GM19351 (cell line): ENCODE measurements around the gene MAMDC4.
A peak's percentile ranks its signal among the peaks of the same experiment; 100 is the strongest.
"Not testable (repeated sequence)": the region's sequence is repeated elsewhere in the genome, so short reads cannot be mapped to it uniquely, and the experiment has no call there.

Experiments
- ATAC-seq: cut with Tn5 transposase; IDR thresholded peaks from one replicate; pipeline ENCODE4 v1.9.1; 2021; ENCODE audit warnings: mild to moderate bottlenecking, moderate library complexity; ENCODE audit not compliant: unreplicated experiment

Gene MAMDC4

GRCh38 chr9:136860529-136860928 is 8.4 kb downstream of the MAMDC4 start:
- ATAC-seq = no peak

DNA sequence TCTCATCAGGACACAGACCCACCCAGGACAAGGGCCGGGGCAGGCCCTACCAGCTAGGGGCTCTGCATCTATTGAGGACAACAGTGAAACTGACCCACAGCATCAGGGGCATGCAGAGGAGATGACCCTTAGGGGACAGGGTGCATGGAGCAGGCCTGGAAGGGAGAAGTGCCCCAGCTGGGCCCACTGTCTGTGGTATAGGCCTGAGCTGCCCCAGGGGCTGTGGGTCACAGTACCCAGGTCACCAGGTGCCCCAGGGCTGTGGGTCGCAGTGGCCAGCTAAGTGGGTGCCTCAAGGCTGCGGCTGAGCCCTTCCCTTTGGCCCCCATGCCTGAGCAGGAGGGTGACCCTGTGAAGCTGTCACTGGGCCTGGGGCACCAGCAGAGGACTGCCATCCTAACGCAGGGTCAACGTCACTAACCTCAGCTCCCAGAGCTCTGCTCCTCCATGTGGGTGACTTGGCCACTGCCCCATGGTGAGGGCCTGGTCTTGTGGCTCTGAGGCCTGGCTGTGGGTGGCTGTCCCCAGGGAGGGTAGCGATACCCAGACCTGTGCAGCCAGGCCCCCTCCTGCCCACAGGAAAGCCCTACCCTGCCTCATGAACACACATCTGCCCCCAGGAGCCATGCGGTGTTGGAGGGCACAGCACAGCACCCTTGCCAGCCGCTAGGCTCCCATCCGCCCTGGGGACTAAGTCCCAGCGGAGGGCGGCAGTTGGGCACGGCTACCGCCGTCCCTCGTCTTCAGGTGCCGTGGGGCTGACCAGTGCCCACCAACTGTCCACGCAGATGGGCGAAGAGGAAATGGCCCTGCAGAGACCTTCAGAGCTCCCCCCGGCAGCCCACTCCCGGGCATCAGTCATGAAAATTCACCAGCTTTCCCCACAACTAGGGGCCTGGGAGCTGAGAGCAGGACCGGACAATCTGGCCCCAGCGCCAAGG is 9.1 kb downstream of the MAMDC4 start:
- no peak for ATAC-seq

DNA sequence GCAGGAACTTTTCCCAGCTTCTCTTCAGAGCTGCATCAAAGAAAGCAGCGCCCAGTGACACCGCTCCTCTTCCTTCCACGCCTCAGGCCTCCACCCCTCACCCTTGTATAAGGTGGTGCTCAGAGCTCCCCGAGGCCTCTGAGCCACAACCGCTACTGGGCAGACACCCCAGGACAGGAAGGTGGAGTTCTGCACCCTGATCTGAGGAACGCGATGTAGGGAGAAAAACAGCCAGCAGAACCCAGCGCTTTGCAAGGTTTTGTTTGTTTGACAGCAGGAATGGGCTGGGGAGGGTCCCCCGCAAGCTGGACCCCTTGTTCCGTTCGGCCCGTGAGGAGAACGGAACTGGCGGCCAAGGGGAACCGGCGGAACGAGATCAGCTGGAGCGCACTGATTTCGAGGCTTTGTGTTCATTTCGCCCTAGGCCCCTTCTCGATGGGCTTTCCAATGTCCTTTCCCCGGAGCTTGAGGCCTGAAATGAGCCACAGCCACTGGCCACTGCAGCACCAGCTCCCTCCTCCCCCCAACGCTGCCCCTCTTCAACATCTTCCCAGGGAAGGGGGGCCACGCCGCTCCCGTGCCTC is 9.8 kb downstream of the MAMDC4 start:
- ATAC-seq = no peak

DNA sequence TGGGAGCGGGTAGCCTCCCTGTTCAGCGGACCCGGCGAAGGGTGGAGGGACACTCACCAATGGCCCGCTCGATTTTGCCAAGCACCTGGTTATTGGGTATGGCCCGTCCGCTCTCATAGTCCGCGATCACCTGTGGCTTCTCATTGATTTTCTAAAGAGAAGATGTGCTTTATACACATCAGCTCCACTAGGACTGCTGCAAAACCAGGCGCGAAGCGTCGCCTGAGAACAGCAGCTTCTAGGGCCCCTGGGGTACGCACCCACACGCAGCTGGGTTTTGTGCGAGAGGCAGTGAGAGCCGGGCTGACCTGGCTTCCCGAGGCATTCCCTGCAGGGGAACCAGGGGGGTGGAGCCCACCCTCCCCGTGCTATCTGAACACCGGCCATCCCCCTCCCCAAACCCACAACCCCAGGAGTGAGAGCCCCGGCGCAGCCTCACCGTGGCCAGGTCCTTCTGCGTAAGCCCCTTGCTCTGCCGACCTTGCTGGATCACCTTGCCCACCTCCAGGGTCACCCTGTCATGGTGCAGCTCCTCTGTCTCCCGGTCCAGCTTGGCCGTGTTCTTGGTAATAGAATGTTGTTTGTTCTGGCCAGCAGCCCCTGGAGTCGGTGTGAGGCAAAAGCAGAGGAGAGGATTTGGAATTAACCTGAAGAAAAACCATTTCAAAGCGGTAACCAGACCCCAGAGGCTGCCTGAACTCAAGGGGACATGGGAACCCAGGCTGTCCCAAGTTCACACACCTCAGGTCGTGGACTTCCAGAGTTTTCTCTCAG is 10.9 kb downstream of the MAMDC4 start:
- ATAC-seq = no peak

DNA sequence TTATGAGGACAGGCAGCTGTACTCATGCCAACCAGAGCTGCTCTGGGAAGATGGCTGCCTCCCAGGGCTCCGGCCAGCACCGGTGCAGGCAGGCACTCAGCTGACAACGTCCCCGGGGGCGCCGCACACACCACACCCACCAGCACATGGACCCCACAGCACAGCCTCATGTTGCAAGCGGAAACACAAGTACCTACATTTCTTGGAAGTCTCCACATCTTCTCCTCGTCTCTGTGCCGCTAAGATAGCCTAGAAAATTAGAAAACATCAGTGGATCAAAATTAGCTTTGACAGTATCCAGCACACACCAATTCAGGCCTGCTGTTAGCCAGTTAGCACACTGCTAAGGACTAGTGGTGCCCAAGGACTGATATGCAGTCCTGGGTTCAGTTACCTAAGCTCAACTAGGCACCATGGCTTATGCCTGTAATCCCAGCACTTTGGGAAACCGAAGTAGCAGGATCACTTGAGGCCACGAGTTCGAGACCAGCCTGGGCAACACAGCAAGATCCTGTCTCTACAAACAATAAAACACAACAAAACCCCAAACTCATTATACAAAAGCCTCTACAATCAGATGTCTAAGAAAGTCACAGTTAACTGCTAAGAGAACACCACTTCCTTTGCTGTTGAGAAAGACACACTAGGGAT is 11.6 kb downstream of the MAMDC4 start:
- no peak for ATAC-seq

DNA sequence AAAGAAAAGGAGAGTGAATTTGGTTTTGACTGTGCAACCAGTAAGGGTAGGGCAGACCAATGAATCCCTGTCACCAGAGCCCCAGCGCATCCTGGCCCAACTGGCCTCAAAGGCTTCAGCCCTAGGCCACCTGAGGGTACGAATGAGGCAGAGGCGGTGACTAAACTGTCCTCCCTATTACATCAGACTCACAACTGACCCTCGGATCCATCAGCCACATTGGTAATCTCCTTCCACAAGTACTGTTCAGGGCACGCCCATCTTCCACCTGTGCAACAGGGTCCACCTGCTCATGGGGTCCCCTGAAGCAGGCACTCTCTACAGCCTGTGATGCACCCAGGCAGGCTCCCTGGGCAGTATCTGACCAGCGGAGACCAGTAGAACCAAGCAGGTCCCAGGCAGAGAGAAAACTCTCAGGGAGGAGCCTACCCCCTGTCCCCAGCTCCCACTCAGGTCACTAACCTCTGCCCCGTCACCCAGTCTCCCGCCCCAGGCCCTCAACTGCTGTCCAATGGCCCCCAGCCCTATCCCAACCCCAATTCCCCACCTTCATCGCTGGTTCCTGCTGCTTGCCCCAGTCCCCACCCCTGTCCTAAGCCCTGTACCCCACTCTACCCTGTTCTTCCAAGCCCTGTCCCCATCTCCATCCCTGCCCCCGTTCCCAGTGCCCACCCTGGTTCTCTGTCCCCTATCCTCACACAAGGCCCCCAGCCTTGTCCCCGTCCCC is 13.1 kb downstream of the MAMDC4 start:
- ATAC-seq = no peak

GRCh38 chr9:136865768-136866103 is 13.6 kb downstream of the MAMDC4 start:
- ATAC-seq = peak; percentile 17

GRCh38 chr9:136866898-136867421 is 14.8 kb downstream of the MAMDC4 start:
- not testable (repeated sequence) for ATAC-seq

GRCh38 chr9:136867480-136867879 is 15.3 kb downstream of the MAMDC4 start:
- ATAC-seq = no peak

- no peak for ATAC-seq
Measured at GRCh38 chr9:136867917-136868316, 15.8 kb downstream of the MAMDC4 start.

- ATAC-seq = no peak
Measured at GRCh38 chr9:136868644-136869043, 16.5 kb downstream of the MAMDC4 start.

DNA sequence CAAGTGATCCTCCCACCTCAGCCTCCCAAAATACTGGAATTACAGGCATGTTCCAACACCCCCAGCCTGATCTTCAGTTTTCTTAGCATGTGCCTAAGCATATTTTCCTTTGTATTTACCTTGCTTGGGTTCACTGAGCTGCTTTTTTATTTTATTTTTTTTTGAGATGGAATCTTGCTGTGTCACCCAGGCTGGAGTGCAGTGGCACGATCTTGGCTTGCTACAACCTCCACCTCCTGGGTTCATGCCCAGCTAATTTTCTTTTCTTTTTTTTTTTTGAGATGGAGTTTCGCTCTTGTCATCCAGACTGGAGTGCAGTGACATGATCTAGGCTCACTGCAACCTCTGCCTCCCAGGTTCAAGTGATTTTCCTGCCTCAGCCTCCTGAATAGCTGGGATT is 17.5 kb downstream of the MAMDC4 start:
- ATAC-seq = not testable (repeated sequence)

- ATAC-seq = no peak
Measured at GRCh38 chr9:136875155-136875554, 23.0 kb downstream of the MAMDC4 start.

- ATAC-seq = no peak
Measured at GRCh38 chr9:136876476-136876875, 24.3 kb downstream of the MAMDC4 start.

DNA sequence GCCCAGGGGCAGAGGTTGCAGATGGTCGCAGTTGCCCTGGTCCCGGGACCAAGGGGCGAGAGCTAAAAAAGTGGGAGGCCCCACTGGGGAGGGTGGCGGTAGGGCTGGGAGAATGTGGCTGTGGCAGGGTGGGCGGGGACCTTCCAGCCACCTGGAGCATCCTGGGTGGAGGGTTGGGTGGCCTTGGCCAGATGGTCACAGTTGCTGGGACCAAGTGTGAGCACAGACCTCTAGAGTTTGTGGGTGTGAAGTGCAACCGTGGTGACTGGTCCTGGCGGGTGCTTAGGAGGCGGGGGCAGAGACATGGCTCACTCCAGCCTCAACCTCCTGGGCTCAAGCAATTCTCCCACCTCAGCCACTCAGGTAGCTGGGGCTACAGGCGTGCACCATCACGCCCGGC is 28.5 kb downstream of the MAMDC4 start:
- no peak for ATAC-seq

- no peak for ATAC-seq
Measured at GRCh38 chr9:136881691-136882108, 29.6 kb downstream of the MAMDC4 start.

DNA sequence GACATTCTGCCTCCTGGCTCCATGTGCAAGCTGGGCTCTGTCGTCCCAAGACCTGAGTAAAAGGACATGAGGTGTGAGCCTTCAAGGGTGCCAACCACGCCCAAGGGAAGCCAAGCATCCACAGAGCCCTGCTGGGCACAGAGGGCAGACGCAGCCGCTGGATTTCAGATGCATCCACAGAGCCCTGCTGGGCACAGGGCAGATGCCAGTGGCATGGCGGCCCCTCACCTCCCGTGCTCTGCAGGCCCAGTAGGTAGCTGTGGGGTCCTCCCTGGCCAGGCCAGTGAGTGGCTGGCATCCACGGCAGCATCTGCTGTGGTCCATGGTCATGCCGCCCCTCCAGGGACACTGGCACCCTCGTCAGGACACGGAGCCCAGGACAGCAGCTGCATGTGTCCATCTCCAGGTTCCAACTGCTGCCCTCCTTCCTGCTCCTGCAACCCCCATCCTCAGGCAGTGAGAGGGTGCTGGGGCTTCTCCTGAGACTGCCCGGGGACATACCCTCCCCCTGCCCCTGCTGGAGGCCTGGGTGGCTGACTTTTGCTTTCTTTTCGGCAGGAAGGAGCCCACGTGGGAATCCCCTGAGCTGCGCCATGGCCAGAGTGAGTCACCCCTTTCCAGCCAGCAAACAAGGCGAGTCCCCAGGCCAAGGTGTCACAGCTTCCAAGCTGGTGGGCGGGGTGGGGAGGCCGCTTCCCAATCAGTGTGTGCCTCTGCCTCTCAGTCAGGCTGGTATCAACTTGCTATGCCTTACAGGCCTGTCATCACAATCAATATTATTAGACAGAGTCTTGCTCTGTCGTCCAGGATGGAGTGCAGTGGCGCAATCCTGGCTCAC is 30.2 kb downstream of the MAMDC4 start:
- ATAC-seq = no peak

DNA sequence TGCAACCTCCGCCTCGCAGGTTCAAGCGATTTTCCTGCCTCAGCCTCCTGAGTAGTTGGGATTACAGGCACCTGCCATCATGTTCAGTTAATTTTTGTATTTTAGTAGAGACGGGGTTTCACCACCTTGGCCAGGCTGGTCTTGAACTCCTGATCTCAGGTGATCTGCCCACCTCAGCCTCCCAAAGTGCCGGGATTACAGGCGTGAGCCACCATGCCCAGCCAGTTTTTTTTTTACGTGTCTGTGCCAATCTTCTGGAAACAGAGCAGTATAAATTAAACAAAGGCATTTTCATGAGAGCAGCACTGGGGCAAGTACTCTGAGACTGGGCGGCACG is 30.8 kb downstream of the MAMDC4 start:
- not testable (repeated sequence) for ATAC-seq

GRCh38 chr9:136883670-136884069 is 31.5 kb downstream of the MAMDC4 start:
- ATAC-seq = not testable (repeated sequence)
